ENCODE data around the gene WWC1.

DNA sequence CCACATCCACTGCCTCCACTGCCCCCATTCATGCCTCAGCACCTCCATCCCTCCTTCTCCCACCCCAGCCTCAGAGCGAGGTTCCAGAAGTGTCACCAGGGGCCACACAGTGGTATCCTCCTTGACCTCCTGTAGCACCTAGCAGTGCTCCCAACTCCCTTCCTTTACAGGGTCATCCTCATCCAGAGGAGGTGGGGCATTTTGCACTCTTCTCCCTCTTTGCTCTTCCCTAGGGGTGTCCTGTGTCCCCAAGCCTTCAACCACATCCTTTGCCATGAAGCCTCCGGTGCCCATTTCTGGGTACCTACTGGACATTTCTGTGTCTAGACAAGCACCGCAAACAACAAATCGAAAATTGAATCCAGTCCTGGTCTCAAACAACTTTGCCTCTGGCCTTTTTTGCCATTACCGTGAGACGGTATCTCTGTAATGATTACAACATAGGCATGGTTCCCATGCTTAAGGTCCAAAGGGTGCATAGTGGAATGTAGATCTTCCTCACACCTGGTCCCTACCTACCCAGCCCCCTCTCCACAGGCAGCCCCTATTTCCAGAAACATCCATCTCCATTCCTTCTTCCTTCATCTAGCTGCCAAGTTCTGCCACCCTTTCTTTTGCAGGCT is 17.6 kb downstream of the WWC1 start:
- no peak for TF ChIP-seq POLR2AphosphoS5 (IDR thresholded peaks at IDR 0.05)
- TF ChIP-seq CTCF (IDR thresholded peaks at IDR 0.05) = no peak
- TF ChIP-seq POLR2A (IDR thresholded peaks at IDR 0.05) = no peak
